ENCODE results near the gene CD7.

Gene CD7

GRCh38 chr17:82328141-82328993 is 11.0 kb upstream of the CD7 start (continued):
- TF ChIP-seq KLF7 (tag by site-specific recombination; IDR thresholded peaks at IDR 0.05; ENCODE audit: borderline replicate concordance) (no peak), ZNF404 (tag by site-specific recombination; IDR thresholded peaks at IDR 0.05) (no peak), ZNF707 (tag by site-specific recombination; IDR thresholded peaks at IDR 0.05) (no peak), WT1 (tag by site-specific recombination; IDR thresholded peaks at IDR 0.05) (no peak), ZNF24 (tag by site-specific recombination; IDR thresholded peaks at IDR 0.05) (no peak), GFI1B (tag by site-specific recombination; IDR thresholded peaks at IDR 0.05) (no peak), SCRT2 (tag by site-specific recombination; IDR thresholded peaks at IDR 0.05) (peak; percentile 55; the same call in 1 of the 2 replicates), ZNF600 (tag by site-specific recombination; IDR thresholded peaks at IDR 0.05) (peak; percentile 13; the same call in 1 of the 2 replicates)

- ChIA-PET CTCF (interaction anchor here (1.2 to 1.3 kb wide), 2 partner anchors 23 to 27 kb away, joined by 4 to 5 read pairs; no protein-coding TSS in a partner anchor), POLR2A (interaction anchor here (0.5 to 1.0 kb wide), 2 partner anchors 16 to 73 kb away, joined by 3 to 4 read pairs; no protein-coding TSS in a partner anchor)
Observed at GRCh38 chr17:82327757-82328140, 10.3 kb upstream of the CD7 start.

DNA sequence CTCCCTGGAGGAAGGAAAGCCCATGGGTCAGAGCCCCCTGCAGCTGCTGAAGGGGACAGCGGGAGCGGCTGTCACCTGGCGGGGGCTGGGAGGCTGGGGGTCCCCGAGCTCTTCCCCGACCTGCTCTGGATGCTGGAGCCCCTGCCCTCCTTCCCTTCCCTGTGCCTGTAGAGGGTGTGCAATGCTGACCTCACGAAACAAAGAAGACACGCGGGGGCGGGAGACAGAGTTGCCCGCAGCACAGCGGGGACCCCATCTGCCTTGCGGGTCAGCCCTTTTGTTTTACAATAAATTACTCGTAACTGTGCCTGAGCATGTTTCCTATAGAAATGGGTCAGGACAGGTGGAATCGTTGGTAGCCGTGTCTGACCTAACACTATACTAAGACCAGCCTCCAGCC is 9.9 kb upstream of the CD7 start:
- POLR2A ChIA-PET, result interaction anchor here (1.0 kb wide), 1 partner anchor 16 kb away, joined by 3 read pairs; no protein-coding TSS in a partner anchor
- TF ChIP-seq KLF8 (tag by site-specific recombination; IDR thresholded peaks at IDR 0.05) (no peak), ZBTB8A (tag by site-specific recombination; IDR thresholded peaks at IDR 0.05) (0 out of 2 replicates have a peak, but pooled peaks have one; percentile 22)
- Histone ChIP-seq H3K27ac (ENCODE audit: extremely low read depth, low read depth, low read length) (no peak overlapping the region), H3K9me3 (ENCODE audit: control insufficient read depth, insufficient read depth, low read depth, low read length) (no peaks in the 10 kb centered on the region), H3K36me3 (ENCODE audit: control insufficient read depth in 2 of 2, insufficient read depth in 1 of 2, low read length in 2 of 2) (no peaks in the 10 kb centered on the region), H3K4me1 (ENCODE audit: control insufficient read depth, insufficient read depth, low read length) (peaks cover 17% of the 10 kb centered on the region), H3K4me3 (ENCODE audit: low read depth, low read length) (no peak overlapping the region)
- CTCF ChIA-PET, result interaction anchor here (0.6 to 1.3 kb wide), 3 partner anchors 24 to 90 kb away, joined by 3 to 5 read pairs (median 4); no protein-coding TSS in a partner anchor

More at GRCh38 chr17:82327757-82328140, 10.3 kb upstream of the CD7 start:
- TF ChIP-seq YY1 (tag by site-specific recombination; IDR thresholded peaks at IDR 0.05) (no peak), ZEB2 (tag by site-specific recombination; IDR thresholded peaks at IDR 0.05) (no peak), ZNF837 (tag by site-specific recombination; IDR thresholded peaks at IDR 0.05) (no peak), ZFP69B (tag by site-specific recombination; IDR thresholded peaks at IDR 0.05) (no peak), ZNF510 (tag by site-specific recombination; IDR thresholded peaks at IDR 0.05; ENCODE audit: insufficient replicate concordance) (no peak), ZSCAN30 (tag by site-specific recombination; IDR thresholded peaks at IDR 0.05) (no peak), KLF9 (tag by site-specific recombination; IDR thresholded peaks at IDR 0.05; ENCODE audit: low read depth) (no peak), ZNF501 (tag by site-specific recombination; IDR thresholded peaks at IDR 0.05) (no peak), ZNF596 (tag by site-specific recombination; IDR thresholded peaks at IDR 0.05) (no peak), ZNF324 (tag by site-specific recombination; IDR thresholded peaks at IDR 0.05) (no peak), ZBTB1 (tag by site-specific recombination; IDR thresholded peaks at IDR 0.05) (no peak), SCRT2 (tag by site-specific recombination; IDR thresholded peaks at IDR 0.05) (no peak)
- peaks cover 17% of the 10 kb centered on the region for H3K4me1 ChIP-seq (ENCODE audit: control insufficient read depth, insufficient read depth, low read length)
- H3K4me3 ChIP-seq (ENCODE audit: low read depth, low read length), result no peak overlapping the region
- no peaks in the 10 kb centered on the region for H3K9me3 ChIP-seq (ENCODE audit: control insufficient read depth, insufficient read depth, low read depth, low read length)
- H3K27ac ChIP-seq (ENCODE audit: extremely low read depth, low read depth, low read length), result no peak overlapping the region
- H3K36me3 ChIP-seq (ENCODE audit: control insufficient read depth in 2 of 2, insufficient read depth in 1 of 2, low read length in 2 of 2), result no peaks in the 10 kb centered on the region

All from HEK293 (cell line).